ENCODE measurements around the gene SLC6A8. TPM values are rescaled to one million over a fixed set of nuclear protein-coding genes. Genes with fewer than 3 reads are reported as not detected.
"Not testable (repeated sequence)": the region's sequence is repeated elsewhere in the genome, so short reads cannot be mapped to it uniquely, and the experiment has no call there.

SLC6A8 gene
- polyA plus RNA-seq, 1 donor = 139 TPM

DNA sequence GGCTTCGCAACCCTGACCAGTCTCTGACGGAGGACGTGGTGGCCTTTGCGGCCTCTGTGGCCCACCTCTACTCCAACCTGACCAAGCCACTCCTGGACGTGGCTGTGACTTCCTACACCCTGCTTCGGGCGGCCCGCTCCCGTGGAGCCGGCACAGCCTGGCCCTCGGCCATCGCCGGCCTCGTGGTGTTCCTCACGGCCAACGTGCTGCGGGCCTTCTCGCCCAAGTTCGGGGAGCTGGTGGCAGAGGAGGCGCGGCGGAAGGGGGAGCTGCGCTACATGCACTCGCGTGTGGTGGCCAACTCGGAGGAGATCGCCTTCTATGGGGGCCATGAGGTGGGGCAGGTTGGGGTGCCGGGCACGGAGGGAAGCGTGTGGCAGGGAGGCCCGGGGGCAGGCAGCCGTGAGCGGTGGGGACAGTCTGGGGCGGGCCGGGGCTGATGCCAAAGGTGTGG is 38.1 kb downstream of the SLC6A8 start:
- Histone ChIP-seq H3K27ac (ENCODE audit: low read length) (peak overlapping the region; percentile 92), H3K4me3 (ENCODE audit: low read length) (peak overlapping the region; percentile 28), H3K9me3 (ENCODE audit: control insufficient read depth, low read depth, low read length) (peaks cover 7% of the 10 kb centered on the region), H3K36me3 (ENCODE audit: control insufficient read depth, insufficient read depth, low read length) (peaks cover 12% of the 10 kb centered on the region), H3K4me1 (ENCODE audit: control insufficient read depth, insufficient read depth, low read length) (peaks cover 36% of the 10 kb centered on the region), H3K27me3 (ENCODE audit: control insufficient read depth, insufficient read depth, low read length) (no peaks in the 10 kb centered on the region)
- DNase-seq = no peak
- WGBS (ENCODE audit: insufficient coverage, low lambda C conversion rate) = no CpG with 5 or more reads among the region's 35 CpGs

- H3K9me3 ChIP-seq (ENCODE audit: control insufficient read depth, low read depth, low read length) = peaks cover 7% of the 10 kb centered on the region
- H3K27ac ChIP-seq (ENCODE audit: low read length) = peak overlapping the region; percentile 92
- peaks cover 11% of the 10 kb centered on the region for H3K36me3 ChIP-seq (ENCODE audit: control insufficient read depth, insufficient read depth, low read length)
- DNase-seq = peak; percentile 64 to 81
- H3K27me3 ChIP-seq (ENCODE audit: control insufficient read depth, insufficient read depth, low read length) = no peaks in the 10 kb centered on the region
- no CpG with 5 or more reads among the region's 35 CpGs for WGBS (ENCODE audit: insufficient coverage, low lambda C conversion rate)
- peak overlapping the region; percentile 28 for H3K4me3 ChIP-seq (ENCODE audit: low read length)
- peaks cover 36% of the 10 kb centered on the region for H3K4me1 ChIP-seq (ENCODE audit: control insufficient read depth, insufficient read depth, low read length)
These were observed 38.8 kb downstream of the SLC6A8 start for GRCh38 chrX:153726286-153727122.

GRCh38 chrX:153727123-153727931 is 39.6 kb downstream of the SLC6A8 start:
- Histone ChIP-seq H3K4me3 (ENCODE audit: low read length) (no peak overlapping the region), H3K36me3 (ENCODE audit: control insufficient read depth, insufficient read depth, low read length) (peaks cover 6% of the 10 kb centered on the region), H3K4me1 (ENCODE audit: control insufficient read depth, insufficient read depth, low read length) (peaks cover 32% of the 10 kb centered on the region), H3K9me3 (ENCODE audit: control insufficient read depth, low read depth, low read length) (peaks cover 7% of the 10 kb centered on the region), H3K27me3 (ENCODE audit: control insufficient read depth, insufficient read depth, low read length) (no peaks in the 10 kb centered on the region), H3K27ac (ENCODE audit: low read length) (peak overlapping the region; percentile 92)
- no CpG with 5 or more reads among the region's 23 CpGs for WGBS (ENCODE audit: insufficient coverage, low lambda C conversion rate)
- DNase-seq = no peak

DNA sequence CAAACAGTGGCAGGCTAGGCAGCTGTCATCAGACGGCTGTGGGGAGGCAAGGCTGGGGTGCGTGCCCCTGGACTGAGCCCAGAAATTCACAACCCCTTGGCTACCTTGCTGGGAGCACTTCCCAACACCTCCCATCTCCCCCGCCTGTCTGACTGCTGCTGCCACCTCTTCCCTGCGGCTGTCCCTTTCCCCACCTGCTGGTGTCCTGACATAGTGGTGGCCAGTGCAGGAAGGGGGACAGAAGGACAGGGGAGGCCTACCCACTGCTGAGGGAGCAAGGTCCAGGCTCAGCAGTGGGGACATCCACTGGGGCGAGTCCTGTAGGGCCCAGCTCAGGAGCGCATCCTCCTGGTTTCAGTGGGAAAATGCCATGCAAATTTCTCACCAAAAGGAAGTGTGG is 40.4 kb downstream of the SLC6A8 start:
- no peak for DNase-seq
- H3K27ac ChIP-seq (ENCODE audit: low read length) = peak overlapping the region; percentile 92
- peaks cover 7% of the 10 kb centered on the region for H3K9me3 ChIP-seq (ENCODE audit: control insufficient read depth, low read depth, low read length)
- H3K27me3 ChIP-seq (ENCODE audit: control insufficient read depth, insufficient read depth, low read length) = no peaks in the 10 kb centered on the region
- peaks cover 27% of the 10 kb centered on the region for H3K4me1 ChIP-seq (ENCODE audit: control insufficient read depth, insufficient read depth, low read length)
- peaks cover 4% of the 10 kb centered on the region for H3K36me3 ChIP-seq (ENCODE audit: control insufficient read depth, insufficient read depth, low read length)
- no peak overlapping the region for H3K4me3 ChIP-seq (ENCODE audit: low read length)
- WGBS (ENCODE audit: insufficient coverage, low lambda C conversion rate) = no CpG with 5 or more reads among the region's 6 CpGs

DNA sequence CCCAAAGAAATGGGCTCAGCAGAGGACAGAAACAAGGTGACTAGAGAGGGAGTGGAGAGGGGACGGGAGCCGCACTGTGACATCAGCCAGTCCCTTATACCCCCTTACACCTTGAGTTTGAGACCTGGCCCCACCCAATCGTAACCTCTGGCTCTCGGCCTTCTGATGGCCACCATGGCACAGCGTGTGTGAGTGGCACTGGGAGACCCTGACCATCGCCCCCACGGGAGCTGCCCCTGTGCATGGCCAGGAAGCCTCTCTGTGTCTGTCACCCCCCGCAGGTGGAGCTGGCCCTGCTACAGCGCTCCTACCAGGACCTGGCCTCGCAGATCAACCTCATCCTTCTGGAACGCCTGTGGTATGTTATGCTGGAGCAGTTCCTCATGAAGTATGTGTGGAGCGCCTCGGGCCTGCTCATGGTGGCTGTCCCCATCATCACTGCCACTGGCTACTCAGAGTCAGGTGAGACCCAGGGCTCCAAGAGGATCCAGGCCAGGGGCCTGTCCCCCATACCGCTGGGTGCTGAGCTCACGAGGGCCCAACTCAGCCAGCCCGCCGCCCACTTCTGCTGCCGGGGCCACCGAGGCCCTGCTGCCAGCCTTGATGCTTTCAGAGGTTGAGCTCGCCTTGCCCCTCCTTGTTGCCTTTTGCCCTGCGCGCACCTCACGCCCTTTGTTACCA is 41.4 kb downstream of the SLC6A8 start:
- no peaks in the 10 kb centered on the region for H3K27me3 ChIP-seq (ENCODE audit: control insufficient read depth, insufficient read depth, low read length)
- H3K36me3 ChIP-seq (ENCODE audit: control insufficient read depth, insufficient read depth, low read length) = peaks cover 6% of the 10 kb centered on the region
- no peak for DNase-seq
- no CpG with 5 or more reads among the region's 23 CpGs for WGBS (ENCODE audit: insufficient coverage, low lambda C conversion rate)
- no peak overlapping the region for H3K4me3 ChIP-seq (ENCODE audit: low read length)
- peaks cover 7% of the 10 kb centered on the region for H3K9me3 ChIP-seq (ENCODE audit: control insufficient read depth, low read depth, low read length)
- peaks cover 27% of the 10 kb centered on the region for H3K4me1 ChIP-seq (ENCODE audit: control insufficient read depth, insufficient read depth, low read length)
- no peak overlapping the region for H3K27ac ChIP-seq (ENCODE audit: low read length)

- peaks cover 27% of the 10 kb centered on the region for H3K4me1 ChIP-seq (ENCODE audit: control insufficient read depth, insufficient read depth, low read length)
- not testable (repeated sequence) for H3K36me3 ChIP-seq (ENCODE audit: control insufficient read depth, insufficient read depth, low read length); H3K27me3 ChIP-seq (ENCODE audit: control insufficient read depth, insufficient read depth, low read length); H3K4me3 ChIP-seq (ENCODE audit: low read length); H3K27ac ChIP-seq (ENCODE audit: low read length); H3K9me3 ChIP-seq (ENCODE audit: control insufficient read depth, low read depth, low read length); DNase-seq
- no CpG with 5 or more reads among the region's 23 CpGs for WGBS (ENCODE audit: insufficient coverage, low lambda C conversion rate)
These were observed 42.4 kb downstream of the SLC6A8 start for GRCh38 chrX:153730115-153730514.

DNA sequence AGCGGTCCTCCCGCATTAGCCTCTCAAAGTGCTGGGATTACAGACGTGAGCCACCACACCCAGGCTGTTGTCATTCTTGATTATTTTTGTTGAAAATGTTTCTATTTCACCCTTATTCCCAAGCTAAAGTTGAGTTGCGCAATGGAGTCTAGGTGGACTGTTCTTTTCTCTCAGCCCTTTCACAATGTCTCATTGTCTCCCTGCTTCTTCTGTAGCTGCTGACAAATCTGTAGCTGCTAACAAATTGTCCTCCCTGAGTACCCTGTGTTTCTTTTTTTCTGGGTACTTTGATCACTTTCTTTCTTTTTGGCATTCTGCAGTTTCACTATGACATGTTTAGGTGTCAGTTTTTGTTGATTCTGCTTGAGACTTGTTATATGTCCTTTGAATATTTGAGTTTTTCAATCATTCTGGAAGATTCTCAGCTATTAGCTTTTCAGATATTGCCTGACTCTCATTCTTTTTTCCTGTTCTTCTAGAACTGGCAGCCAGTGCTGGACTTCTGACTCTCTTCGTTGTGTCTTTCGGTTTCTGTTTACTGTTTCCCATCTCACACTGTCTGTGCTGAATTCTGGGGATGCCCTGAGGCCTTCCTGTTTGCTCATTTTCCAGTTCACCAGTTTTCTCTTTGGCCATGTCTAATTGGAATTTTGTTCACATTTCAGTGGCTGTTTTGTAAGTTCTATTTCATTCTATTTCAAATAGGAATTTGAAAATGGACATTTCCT is 43.6 kb downstream of the SLC6A8 start:
- H3K4me1 ChIP-seq (ENCODE audit: control insufficient read depth, insufficient read depth, low read length) = peaks cover 20% of the 10 kb centered on the region
- no peak for DNase-seq
- no CpG with 5 or more reads among the region's 6 CpGs for WGBS (ENCODE audit: insufficient coverage, low lambda C conversion rate)

DNA sequence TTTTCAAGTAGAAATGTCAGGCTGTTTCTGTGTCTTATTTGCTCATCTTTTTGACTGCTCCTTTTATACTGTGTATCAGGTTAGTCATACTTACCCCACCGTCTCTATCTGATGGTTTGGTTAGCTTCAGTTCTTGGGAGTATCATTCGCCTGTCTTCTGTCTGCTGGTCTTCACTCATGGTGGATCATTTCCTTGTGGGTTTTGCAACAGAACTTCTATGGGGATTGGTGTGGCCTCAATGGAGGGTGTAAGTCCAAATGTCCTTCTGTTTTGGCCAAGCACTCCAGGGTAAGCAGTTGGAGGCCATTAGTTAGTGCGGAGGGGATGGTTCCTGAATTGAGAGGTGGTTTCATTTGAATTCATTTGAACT is 44.1 kb downstream of the SLC6A8 start:
- no peaks in the 10 kb centered on the region for H3K27me3 ChIP-seq (ENCODE audit: control insufficient read depth, insufficient read depth, low read length)
- H3K27ac ChIP-seq (ENCODE audit: low read length) = no peak overlapping the region
- WGBS (ENCODE audit: insufficient coverage, low lambda C conversion rate) = no CpG with 5 or more reads among the region's 3 CpGs
- no peak overlapping the region for H3K4me3 ChIP-seq (ENCODE audit: low read length)
- peaks cover 15% of the 10 kb centered on the region for H3K4me1 ChIP-seq (ENCODE audit: control insufficient read depth, insufficient read depth, low read length)
- no peaks in the 10 kb centered on the region for H3K9me3 ChIP-seq (ENCODE audit: control insufficient read depth, low read depth, low read length)
- peaks cover 6% of the 10 kb centered on the region for H3K36me3 ChIP-seq (ENCODE audit: control insufficient read depth, insufficient read depth, low read length)
- DNase-seq = no peak

More for the DNA sequence above, 43.6 kb downstream of the SLC6A8 start:
- no peak overlapping the region for H3K4me3 ChIP-seq (ENCODE audit: low read length)
- peaks cover 6% of the 10 kb centered on the region for H3K36me3 ChIP-seq (ENCODE audit: control insufficient read depth, insufficient read depth, low read length)
- no peak overlapping the region for H3K27ac ChIP-seq (ENCODE audit: low read length)
- H3K27me3 ChIP-seq (ENCODE audit: control insufficient read depth, insufficient read depth, low read length) = no peaks in the 10 kb centered on the region
- H3K9me3 ChIP-seq (ENCODE audit: control insufficient read depth, low read depth, low read length) = no peaks in the 10 kb centered on the region

- peaks cover 9% of the 10 kb centered on the region for H3K36me3 ChIP-seq (ENCODE audit: control insufficient read depth, insufficient read depth, low read length)
- no CpG with 5 or more reads among the region's 14 CpGs for WGBS (ENCODE audit: insufficient coverage, low lambda C conversion rate)
- no peak for DNase-seq
- H3K4me1 ChIP-seq (ENCODE audit: control insufficient read depth, insufficient read depth, low read length) = peaks cover 9% of the 10 kb centered on the region
- H3K27me3 ChIP-seq (ENCODE audit: control insufficient read depth, insufficient read depth, low read length) = no peaks in the 10 kb centered on the region
- no peaks in the 10 kb centered on the region for H3K9me3 ChIP-seq (ENCODE audit: control insufficient read depth, low read depth, low read length)
- H3K27ac ChIP-seq (ENCODE audit: low read length) = no peak overlapping the region
- H3K4me3 ChIP-seq (ENCODE audit: low read length) = no peak overlapping the region
These were observed 44.7 kb downstream of the SLC6A8 start for GRCh38 chrX:153732401-153732800.
